NCI-H1092 treated with DMSO at 0.1 percent for 48 hours (cell line): ENCODE data around the gene RSPH1.
"Not testable (repeated sequence)": the region's sequence is repeated elsewhere in the genome, so short reads cannot be mapped to it uniquely, and the experiment has no call there.

ENCODE experiments used
- DNase-seq: peaks from one replicate; lab custom pipeline; 2025; lab: John Stamatoyannopoulos, UW

The RSPH1 gene

DNA sequence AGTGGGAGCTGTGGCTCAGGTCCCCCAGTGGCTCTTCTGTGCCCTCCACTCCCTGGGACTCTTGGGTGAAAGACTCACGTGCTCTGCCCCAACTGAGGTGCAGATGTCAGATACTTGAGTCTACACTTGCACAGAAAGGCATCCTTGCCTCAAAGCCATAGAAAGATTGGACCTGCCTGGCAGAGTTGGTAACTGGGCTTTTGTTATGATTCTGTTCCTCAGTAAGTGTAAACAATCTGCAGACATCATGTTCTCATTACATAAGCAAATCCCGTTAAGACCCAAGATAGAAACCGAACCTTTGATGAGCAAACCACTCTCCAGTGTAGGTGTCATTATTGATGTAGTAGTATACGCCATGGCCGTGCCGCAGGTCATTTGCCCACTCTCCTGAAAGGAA is 10.0 kb downstream of the RSPH1 start:
- DNase-seq, result no peak

DNA sequence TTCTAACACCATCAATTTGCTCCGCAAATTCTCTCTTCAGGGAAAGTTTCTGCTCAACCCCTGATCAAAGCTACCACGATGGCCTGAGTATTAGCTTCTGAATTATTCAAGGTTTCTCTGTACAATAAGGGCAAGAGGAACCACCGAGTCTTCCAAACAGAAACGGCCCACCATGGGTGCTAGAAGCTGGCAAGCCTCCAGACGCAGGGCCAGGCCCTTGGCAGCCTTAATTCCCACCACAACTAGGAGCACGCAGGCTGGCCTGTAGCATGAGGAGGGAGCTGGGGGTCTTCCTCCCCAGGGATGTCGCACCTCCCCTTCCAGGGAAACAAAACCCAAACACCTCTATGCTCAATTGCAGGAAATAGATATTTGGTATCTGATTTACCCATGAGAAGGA is 11.1 kb downstream of the RSPH1 start:
- no peak for DNase-seq

DNA sequence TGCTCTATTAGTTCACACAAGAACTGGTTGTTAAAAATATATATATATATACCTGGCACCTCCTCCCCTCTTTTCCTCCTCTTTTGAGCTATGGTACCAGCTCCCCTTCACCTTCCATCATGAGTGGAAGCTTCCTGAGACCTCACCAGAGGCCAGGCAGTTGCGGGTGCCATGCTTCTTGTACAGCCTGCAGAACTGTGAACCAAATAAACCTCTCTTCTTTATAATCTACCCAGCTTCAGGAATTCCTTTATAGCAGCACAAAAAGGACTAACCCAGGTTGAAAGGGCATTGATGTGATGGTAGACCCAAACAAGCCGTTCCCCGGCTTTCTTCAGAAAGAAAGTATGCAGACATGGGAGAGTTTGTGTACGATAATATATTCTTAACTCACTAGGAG is 14.9 kb downstream of the RSPH1 start:
- no peak for DNase-seq

DNA sequence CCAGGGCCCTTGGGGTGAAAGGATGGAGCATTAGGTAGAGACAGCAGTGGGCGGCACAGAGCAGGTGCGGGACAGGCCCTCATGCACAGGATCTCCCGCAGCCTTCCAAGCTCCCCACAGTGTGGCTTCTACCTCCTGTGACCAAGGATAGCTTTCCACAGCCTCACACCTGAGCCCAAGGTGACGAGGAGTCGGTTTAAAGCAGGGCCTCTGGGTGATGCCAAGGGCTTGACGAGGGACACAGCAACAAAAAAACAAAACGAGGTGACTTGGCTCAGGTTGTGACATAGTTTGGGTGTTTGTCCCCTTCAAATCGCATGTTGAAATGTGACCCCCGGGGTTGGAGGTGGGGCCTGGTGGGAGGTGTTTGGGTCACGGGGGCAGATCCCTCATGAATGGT is 15.3 kb downstream of the RSPH1 start:
- DNase-seq, result no peak

DNA sequence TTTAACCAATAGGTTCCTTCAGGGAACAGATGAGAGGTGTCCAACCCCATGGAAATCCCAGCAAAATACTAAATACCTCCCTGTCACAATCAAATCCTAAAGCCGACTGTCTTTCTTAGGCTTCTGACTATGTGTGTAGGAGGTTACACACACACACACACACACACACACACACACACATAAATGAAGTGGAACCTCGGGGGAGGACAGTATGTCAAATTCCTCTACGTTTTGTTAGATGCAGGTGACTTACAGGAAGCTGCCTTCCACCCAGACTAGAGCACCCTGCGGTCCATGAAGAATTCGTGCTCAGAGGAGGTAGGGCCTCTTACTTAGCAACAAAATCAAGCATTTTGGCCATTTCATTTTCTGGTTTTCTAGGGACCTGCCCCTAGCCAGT is 16.4 kb downstream of the RSPH1 start:
- no peak for DNase-seq

DNA sequence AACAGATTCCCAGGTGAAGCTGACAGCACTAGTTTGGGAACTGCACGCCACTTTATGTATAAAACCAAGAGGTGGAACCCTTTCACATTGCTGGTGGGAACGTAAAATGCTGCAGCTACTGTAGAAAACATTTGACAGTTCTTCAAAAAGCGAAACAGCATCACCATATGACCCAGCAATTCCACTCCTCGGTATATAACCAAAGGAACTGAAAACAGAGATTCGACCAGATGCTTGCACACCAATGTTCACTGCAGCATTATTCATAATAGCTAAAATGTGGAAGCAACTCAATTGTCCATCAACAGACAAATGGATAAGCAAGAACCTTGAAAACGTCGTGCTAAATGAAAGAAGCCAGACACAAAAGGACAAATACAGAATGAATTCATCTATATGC is 17.5 kb downstream of the RSPH1 start:
- DNase-seq, result no peak

DNA sequence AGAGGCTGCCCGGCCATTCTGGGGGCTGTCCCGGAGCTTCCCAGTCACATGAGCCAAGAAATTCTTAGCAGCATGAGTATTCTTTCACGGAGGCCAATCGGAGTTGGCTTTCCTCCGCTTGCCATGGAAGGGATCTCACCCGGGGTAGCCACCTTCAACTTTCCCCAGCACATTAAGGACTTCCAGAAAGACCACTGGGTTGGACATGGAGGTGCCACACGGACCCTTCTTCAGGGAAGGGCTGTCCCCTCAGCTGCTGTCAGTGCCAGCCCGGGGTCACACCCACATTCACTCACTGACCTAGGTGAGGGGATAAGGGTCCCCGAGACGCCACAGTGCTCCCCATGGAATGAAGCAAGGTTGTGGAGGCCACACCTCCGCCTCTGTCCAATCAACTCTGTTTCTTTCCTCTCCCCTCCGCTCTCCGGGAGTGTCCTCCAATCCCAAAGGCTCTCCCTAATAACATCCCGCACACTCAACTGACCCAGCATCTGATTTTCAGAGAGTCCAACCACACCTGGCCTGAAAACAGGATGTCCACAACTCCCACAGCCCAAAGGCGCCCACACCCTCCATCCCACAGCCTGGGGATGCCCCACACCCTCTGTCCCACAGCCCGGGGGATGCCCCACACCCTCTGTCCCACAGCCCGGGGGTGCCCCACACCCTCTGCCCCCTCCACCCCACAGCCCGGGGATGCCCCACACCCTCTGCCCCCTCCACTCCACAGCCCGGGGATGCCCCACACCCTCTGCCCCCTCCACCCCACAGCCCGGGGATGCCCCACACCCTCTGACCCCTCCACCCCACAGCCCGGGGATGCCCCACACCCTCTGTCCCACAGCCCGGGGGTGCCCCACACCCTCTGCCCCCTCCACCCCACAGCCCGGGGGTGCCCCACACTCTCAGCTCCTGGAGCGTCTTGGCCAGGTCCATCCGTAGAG is 19.4 kb downstream of the RSPH1 start:
- DNase-seq, result no peak

DNA sequence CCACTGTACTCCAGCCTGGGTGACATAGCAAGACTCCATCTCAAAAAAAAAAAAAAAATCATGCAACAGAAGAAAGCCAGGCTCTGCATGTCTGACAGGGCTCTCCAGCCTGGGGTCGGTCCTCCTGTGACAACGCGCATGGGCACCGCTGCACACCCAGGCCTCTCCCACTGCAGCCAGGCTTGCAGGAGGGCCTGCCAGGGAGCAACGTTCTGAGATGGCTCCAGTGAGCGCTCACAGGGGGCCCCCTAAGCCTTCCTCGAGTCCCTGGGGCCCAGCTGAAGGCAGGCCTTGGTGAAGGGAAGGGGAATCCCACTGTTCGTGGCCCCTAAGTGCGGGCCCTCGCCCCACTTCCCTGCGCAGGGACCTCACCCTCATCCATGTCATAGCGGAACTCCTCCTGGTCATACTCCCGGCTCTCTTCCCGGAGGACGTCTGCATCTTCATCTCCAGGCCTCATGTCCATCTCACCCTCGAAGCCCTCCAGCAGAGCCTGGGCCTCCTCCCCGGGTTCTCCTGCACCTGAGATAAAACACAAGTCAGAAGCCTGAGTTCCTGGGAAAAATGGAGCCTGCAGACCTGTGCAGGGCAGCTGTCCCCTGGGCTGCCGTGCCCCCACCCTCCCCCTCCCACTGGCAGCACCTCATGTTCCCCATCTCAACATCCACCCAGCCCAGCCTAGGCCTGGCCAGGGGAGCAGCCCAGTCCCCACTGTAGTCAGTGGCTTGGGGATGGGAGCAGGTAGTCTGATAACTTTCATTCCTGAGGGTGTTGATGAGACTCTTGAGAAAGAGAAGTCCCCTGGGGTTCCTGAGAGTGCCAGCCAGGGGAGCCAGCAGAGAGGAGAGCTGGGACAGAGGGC is 20.3 kb downstream of the RSPH1 start:
- DNase-seq, result no peak

DNA sequence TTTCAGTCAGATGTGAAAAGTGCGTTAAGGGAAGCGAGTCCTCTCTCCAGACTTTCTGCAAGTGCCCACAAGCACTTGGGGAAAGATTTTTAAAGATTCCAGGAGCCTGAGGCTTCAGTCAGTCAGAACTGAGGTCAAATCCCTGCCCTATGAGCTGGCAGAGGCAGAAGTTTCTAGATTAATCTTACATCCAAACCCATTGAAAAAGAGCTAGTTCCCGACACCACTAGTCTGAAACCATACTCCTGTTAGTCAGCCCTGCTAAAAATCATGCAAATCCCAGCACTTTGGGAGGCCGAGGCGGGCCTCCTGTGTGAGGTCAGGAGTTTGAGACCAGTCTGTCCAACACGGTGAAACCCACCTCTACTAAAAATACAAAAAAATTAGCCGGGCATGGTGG is 21.0 kb downstream of the RSPH1 start:
- DNase-seq, result no peak

DNA sequence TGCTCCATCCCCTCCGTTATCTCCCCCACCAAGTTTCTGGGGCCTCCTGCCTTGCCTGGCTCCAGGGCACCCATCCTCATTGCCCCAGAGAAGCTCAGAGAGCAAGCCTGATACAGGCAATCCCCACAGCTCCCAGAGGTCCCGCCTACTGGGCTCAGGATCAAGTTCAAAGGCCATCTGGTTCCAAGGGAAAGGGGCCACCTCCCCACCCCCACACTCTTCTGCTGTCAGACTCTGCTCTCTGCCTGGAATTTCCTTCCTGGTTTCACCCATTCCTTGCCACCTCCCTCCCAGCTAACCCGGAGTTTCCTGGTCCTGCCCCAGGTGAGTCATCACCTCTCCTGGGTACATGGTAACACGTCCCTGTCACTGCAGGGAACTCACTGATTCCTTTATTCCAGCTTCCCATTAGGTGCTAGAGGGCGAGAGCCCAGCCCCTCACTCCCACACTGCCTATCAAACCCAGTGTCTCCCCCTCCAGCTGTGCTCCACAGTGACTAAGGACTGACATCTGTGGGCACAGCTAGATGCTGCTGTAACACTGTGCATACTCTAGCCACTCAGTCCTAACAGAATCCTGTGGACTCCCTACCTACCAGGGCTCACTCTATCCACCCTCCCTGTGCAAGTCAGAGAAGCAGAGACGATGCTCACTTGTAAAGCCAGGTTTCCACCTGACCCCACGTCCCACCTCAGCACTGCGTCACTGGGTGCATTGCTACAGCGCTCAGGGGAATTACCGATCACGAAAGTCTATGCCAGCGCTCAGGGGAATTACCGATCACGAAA is 21.8 kb downstream of the RSPH1 start:
- no peak for DNase-seq

DNA sequence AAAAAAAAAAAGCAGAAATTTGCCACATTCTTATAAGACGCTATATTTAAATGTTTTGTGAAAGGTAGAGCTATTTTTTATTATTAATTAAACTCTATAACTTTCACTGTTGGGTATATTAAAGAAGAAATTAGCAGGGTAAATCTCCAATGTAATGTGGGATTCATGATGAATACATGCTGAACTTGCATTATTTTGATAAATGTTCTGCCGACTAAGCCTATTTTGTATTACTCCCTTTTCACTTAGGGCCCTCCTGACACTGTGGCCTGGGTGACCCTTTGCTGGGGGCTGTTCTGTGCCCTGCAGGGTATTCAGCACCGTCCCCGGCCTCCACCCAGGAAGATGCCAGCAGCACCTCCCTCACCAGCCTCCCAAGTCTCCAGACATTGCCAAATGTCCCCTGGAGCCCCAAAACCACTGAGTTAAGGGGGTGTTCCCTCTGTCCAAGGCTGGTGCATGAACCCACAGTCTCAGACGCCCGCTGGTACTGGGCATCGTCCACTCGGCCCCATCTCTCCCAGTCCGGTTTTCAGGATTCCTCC is 22.5 kb downstream of the RSPH1 start:
- DNase-seq, result no peak

DNA sequence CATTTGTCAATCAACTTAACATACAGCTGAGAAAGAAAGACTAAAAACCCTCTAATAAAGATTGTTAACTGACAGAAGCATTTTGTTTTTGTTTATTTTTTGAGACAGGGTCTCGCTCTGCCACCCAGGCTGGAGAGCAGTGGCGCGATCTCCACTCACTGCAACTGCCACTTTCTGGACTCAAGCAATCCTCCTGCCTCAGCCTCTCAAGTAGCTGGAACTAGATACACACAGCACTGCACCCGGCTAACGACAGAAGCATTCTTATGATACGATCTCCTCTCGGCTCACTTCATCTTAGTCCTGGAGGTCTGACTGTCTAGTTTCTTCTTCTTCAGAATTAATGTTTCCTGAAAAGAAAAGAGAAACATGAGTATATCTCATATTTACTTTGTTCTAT is 23.5 kb downstream of the RSPH1 start:
- DNase-seq, result no peak

DNA sequence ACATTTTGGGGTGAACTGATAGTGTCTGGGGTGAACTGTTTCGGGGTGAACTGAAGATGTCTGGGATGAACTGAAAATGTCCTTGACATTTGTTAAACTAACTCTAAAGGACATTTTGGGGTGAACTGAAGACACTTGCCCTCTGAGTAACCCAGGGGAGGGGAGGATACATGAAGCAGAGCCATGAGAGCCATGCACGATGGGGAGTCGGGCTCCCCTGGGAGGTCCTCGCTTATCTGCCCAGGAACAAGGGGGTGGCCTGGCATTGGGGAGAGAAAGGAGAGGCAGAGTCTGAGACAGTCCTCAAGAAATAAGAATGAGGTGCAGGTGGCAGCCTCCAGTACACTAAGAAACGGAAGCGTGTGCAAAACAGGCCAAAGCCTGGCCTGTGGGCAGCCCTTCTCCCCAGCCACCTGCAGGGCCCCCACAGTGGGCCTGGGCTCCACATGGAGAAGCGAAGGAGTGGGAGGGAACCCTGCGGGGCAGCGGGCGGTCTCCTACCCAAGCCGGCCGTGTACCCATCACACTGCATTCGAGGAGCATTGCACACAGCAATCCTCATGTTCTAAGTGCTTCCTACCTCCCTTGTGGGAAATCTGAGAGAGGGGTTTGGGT is 24.2 kb downstream of the RSPH1 start:
- DNase-seq, result no peak

DNA sequence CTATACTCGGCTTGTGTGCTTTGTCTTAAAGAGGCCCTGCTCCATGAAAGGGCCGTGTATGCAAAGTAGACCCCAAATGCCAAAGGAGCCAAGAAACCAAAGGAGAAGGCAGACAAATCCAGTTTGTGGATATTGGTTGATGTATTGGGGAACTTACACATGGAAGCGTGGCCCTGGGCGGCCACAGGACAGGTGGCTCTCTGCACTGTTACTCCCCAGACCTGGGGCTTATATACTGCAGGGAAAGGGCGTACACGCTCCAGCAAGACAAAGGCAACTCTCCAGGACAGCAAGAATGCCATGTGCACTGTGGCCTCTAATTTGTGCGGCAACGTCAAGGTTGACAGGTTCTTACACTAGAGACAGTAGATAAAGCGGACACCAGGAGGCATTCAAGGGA is 24.8 kb downstream of the RSPH1 start:
- no peak for DNase-seq

DNA sequence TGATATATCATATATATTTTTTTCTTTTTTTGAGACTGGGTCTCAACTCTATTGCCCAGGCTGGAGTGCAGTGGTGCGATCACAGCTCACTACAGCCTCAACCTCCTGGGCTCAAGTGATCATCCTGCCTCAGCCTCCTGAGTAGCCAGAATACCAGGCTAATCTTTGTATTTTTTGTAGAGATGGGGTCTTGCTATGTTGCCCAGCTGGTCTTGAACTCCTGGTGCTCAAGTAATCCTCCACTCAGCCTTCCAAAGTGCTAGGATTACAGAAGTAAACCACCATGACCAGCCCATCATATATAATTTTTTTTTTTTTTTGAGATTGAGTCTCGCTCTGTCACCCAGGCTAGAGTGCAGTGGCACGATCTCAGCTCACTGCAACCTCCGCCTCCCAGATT is 26.3 kb downstream of the RSPH1 start:
- not testable (repeated sequence) for DNase-seq

DNA sequence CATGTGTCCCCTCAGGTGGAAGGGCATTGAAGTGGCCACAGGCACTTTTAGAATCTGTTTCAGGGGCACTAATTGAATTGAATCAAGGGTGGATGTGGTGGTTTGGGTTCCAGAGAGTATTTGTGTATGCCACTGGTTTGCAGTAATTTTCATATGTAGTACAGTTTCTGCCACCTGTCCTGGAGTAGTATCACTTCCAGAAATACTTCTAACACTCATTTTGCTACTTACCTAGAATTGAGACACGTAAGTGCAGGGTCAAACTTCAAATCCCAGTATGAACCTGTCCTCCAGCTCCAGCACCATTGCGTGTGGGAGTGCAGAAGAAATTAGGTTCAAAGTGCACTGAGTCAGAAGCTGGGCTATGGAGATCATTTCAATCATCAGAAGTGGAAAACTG is 26.8 kb downstream of the RSPH1 start:
- no peak for DNase-seq

DNA sequence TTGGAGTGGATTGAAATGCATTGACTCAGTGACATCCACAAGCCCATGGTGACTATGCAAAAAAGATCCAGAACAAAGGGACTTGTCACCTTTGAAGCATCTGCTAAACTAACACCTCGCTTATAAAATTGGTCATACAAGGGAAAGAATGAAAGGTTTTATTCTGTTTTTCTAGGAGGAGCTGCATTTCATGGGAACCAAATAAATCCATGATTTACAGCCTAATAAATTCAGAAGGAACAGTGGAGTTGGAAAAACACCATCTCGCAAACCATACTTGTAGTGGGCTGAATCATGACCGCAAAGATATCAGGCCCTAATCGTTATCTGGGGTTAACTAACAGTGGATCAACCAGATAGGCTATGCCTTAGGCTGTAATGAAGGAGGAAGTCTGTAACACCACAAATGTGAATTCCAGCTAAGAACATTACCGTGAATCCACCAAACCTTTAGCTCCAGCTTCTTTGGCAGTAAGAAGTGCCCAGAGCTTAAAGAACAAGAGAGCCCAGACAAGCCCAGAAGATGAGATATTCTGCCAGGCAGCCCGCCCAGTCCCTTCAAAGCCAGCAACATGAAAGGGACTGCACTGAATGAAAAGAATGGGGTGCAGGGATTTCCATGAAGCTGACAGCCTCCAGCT is 27.4 kb downstream of the RSPH1 start:
- DNase-seq, result no peak

DNA sequence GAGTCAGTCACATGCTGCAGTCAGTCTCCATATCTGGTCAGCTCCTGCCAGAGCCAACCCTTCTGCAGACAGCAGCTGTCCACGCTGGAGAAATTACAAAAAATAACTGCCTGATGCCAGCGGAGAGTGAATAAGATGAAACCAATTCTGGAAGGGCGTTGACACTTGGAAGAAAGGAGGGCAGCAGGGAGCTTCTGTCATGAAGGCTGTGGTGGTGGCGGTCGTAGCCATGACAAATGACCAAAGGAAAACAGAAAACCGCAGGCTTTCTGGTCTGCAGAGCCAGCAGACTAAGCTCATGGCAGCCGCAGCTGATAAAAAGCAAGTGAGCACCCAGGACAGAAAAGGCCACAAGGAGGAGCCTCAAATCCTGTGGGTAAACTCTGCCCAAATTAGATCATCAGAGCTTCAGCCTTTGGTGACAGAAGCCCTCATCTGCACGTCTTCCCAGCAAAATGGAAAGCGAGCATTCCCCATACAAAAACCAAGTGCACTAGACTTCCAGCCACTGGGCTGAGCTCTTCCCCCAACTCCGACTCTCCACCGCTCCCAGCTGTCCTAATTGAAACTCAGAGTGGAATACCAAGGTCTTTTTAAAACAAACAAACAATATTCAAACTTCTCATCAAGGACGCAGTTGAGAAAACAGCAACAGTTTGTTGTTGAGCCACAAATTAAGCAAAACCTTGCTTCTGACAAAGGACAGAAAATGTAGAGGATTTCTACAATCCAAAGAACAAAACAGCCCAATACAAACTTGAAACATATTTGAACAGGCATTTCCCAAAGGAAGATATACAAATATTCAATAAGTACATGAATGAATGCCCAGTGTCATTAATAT is 28.7 kb downstream of the RSPH1 start:
- peak; percentile 45 for DNase-seq

DNA sequence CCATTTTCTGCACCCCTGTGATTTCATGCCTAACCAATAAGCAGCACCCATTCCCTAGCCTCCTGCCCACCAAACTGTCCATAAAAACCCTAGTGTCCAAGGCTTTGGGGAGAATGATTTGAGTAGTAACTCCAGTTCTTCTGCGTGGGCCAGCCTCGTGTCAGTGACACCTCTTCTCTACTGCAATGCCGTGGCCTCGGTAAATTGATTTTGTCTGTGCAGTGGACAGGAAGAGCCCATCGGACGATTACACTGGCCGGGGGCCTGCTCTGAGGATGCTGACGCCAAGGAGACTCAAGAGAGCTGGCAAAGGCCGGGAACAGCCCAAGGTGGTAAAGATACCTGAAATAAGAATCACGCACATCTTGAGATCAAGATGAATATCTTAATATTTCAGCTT is 29.3 kb downstream of the RSPH1 start:
- no peak for DNase-seq

DNA sequence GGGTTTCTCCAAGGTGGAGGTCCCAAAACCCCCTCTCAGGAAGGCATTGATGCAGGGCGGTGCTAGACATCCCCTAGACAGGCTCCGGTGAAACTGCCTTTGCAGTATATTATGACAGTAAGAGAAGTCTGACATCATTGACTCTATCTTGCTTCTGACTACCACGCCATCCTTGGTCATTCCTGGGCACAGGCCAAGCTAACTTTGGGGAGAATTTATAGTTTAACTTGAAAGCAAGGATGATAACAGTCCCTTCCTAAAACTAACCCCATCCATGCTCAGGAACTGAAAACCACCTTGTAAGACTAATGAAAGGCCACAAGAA is 30.3 kb downstream of the RSPH1 start:
- DNase-seq, result no peak
